Breast epithelium (tissue), 3 donors: ENCODE data around the gene MYH7.

ENCODE experiments used
- CTCF ChIP-seq, 3 donors: fragments of 450-650 bp; IDR thresholded peaks; one replicate each; pipeline ENCODE4 v1.5.1; 2016 to 2017; ENCODE audit warnings: antibody characterized with exemption in 3 of 3, mild to moderate bottlenecking in 3 of 3, moderate library complexity in 3 of 3
- POLR2AphosphoS5 ChIP-seq, 3 donors: sonication (generic); formaldehyde crosslinking; IDR thresholded peaks; one replicate each; pipeline ENCODE4 v1.6.1; 2017; ENCODE audit warnings: antibody characterized with exemption in 3 of 3

- TF ChIP-seq POLR2AphosphoS5 (IDR thresholded peaks at IDR 0.05), result no peak
- TF ChIP-seq CTCF (IDR thresholded peaks at IDR 0.05), result no peak
These were observed 2.5 kb downstream of the MYH7 start for GRCh38 chr14:23432946-23433345.
